HG02840 (cell line): Measurements from ENCODE around the gene GARS1.

ENCODE experiments used
- ATAC-seq: cut with Tn5 transposase; IDR thresholded peaks from one replicate; pipeline ENCODE4 v1.9.1; 2021; ENCODE audit warnings: mild to moderate bottlenecking, moderate library complexity, moderate number of reproducible peaks; ENCODE audit not compliant: unreplicated experiment, low FRiP score

The GARS1 gene

DNA sequence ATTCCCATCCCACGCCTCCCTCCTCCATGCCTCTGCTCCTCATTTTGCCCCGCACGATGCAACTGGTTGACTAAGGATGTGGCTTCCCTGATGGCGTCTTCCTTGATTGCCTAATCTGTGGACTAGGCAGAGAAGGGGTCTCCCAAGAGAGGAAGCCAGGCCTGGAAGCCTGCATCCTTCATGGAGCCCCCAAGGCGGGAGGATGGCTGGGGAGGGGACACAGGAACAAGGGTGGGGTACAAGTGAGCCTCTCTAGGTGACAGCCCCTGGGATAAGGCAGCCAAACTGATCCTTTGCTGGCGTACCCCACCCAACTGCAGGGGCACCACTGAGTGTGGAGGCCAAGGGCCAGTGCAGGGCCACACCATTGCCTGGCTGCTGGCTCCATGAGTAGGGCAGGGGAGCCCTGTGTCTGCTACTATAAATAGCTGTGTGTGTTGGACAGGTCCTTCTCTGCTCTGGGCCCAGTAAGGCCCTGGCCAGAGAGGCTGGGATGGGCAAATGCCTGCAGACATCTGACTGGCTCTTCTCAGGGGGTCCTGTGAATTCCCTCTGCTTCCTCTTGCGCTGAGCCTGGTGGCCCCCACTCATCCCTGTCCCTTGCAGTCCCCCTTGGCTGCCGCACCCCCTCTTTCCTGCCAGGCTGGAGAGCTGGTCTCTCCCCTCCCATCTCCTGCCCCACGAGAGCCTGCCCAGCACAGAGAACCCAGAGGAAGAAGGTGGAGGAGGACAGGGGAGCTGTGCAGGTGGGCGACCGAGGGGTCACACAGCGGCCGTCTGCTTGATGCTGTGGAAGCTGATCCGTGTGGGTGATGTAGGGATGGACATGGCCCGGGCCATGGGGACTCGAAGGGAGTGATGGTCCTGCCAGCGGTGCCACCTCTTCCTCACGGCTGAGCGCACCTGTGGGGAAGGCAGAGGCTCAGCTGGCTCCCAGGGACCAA lies 58.3 kb downstream of the GARS1 start:
- no peak for ATAC-seq

DNA sequence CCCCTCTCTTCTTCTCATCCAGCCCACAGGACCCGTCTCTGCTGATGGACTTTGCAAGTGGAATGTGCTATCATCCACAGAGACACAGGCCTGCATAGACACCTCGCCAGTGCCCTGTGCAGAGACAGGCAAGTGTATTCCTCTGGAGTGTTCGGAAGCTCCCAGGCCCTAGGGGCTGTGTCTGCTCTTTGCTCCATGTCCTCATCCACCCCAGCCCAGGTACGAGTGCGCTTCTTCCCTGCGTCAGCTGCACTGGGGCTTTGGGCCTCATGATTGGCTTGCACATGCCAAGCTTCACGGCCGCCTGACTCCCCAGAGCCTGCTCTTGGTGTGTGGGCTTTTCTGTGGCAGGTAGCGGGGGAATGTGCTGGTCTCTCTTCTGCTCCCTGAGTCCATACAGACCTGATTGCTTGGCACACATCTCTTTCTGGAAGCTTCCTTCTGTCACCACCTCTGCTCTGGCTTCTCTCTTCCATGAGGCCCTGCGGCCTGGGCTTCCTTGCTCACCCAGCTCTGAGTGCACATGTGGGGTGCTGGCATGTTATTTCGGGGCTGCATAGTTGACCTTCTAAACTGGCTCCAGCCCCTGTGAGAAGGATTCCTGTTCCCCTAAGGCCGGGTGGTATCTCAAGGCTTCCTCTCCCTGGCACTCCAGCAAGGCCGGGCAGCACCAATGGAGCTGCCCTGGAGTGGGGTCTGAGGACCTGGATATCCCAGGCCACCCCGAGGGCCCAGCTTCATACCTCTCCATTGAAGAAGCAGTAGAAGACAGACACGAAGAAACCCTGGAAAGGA lies 59.8 kb downstream of the GARS1 start:
- no peak for ATAC-seq

DNA sequence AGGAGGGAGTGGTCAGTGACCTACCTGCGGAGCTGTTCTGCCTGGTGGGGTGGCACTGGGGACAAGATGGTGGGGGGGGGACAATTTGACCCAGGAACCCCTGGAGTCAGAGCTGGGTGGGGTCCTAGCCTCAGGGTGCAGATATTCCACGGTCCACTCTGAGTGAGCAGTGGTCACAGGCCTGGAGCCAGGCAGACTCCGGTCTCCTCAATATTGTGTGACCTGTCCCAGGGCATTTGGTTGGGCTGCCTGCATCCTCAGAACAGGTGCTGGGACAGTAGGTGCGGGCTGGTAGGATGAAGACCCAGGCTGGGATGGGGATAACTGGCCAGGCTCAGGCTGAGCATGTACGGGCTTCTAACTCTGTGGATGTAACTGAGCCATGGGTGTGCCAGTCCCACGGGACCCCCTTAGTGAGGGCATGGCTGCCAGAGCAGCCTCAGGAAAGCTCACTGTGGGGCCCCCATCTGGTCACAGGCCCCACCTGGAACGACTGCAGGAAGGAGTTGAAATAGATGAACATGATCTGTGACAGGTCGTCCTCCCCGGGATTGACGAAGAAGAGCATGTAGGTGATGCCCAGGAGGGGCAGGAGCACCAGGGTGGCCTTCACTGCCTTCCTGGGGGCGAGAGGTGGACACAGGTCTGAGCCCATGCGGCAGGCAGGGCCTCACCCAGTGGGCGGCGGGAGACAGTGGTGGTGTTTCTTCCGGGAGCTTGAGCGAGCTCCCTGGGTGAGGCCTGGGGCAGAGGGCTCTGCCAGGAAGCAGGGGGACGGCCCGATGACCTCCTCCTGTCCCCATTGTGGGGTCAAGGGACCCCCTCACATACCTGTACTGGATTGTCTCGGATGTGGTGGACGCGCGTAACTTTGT lies 60.7 kb downstream of the GARS1 start:
- no peak for ATAC-seq

DNA sequence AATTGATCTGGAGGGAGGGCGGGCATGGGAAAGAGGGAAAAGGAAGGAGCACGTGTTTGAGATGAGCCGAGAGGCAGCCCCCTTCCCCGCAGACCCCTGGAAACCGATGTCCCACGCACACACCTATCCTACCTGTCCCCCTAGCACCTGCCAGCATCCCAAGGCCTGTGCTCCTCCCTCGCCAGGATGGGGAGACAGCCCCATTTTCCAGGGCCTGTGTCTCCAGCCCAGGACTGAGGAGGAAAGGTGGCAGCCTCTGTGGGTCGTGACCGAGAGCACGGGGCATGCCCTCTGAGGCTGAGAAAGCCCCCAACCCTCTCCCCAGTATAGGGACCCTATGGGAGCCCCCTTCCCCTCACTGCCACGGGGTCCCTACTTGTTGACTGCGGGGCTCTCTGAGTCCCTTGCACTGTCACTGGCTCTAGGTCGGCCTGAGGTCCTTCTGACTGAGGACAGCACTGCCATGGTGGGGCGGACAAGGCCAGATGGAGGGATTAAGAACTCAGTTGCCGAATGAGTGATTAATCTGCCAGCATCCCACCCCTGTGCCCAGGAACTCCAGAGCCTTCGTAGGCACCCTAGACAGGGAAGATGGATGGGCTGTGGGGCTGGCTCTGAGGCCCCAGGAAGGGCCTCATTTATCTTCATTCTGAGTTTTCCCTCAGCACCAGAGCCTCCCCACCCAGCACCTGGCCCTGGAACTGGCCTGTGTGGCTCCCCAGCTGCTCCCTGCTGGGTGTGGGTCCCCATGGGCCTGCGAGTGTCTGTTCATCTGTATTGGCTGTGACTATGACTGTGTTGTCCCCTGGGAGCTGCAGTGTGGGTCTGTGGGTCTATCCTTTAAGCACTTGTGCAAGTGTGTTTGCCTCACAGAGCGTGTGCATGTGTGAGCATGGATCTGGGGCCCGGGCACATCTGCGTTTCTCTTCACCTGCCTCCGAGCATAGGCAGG lies 61.6 kb downstream of the GARS1 start:
- no peak for ATAC-seq

DNA sequence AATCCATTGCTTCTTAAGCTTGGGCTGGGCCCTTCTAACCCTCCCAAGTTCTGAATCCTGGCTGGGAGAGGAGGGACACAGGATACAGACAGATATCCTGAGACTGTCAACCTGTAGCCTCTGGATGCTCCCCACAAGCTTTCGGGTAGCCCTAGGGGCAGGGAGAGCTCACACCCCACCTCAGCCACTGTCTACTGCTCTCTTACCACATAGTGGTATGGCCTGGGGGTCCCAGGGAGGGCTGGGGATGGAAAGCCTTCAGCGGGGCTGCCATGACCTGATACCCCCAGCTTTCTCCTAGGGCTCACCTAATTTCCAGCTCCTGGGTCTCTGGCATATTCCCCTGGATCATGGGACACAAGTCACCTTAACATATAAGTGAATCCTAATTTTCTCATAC lies 62.5 kb downstream of the GARS1 start:
- no peak for ATAC-seq

DNA sequence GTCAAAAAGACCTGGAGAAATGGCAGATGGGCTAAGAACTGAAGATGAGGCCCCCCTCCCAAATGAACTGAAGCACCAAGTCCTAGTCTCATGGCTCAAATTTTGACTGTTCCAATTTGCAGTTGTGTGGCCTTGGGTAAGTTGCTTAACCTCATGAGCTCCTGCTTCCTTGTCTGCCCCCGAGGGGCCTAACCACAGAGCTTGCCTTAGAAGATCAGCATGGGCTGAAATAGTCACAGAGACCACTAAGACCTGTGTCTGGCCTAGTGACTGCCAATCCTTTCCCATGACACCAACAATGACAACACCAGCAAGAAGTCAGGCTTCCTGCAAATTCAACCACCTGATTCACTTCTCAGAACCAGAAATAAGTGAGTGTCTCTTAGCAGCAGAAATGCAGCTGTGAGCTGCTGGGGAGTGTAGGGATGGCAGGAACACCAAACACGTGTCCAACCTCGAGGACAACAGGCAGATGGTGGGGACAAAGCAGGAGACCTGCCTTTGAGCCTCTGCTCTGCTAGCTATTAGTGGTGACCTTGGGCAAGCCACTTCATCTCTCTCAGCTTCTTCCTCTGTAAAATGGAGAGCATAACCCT lies 63.9 kb downstream of the GARS1 start:
- ATAC-seq, result no peak

DNA sequence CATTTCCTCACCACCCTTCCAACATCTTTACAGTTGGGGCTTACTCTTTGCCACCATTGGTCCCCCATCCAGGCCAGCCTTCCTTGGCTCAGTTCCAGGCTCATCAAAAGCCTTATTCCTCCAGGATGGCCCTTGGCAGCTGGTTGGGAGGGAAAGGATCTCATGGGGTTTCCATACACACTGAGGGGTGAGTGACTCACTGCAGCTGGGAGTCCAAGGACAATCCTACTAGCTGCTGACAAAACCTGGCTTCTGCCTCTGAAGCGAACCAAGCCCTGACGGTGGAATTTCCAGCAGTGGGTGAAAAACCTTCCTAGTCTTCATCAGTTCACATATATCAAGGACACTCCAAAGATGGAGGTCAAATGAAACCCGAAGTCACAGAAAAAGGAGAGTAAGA lies 64.6 kb downstream of the GARS1 start:
- no peak for ATAC-seq

DNA sequence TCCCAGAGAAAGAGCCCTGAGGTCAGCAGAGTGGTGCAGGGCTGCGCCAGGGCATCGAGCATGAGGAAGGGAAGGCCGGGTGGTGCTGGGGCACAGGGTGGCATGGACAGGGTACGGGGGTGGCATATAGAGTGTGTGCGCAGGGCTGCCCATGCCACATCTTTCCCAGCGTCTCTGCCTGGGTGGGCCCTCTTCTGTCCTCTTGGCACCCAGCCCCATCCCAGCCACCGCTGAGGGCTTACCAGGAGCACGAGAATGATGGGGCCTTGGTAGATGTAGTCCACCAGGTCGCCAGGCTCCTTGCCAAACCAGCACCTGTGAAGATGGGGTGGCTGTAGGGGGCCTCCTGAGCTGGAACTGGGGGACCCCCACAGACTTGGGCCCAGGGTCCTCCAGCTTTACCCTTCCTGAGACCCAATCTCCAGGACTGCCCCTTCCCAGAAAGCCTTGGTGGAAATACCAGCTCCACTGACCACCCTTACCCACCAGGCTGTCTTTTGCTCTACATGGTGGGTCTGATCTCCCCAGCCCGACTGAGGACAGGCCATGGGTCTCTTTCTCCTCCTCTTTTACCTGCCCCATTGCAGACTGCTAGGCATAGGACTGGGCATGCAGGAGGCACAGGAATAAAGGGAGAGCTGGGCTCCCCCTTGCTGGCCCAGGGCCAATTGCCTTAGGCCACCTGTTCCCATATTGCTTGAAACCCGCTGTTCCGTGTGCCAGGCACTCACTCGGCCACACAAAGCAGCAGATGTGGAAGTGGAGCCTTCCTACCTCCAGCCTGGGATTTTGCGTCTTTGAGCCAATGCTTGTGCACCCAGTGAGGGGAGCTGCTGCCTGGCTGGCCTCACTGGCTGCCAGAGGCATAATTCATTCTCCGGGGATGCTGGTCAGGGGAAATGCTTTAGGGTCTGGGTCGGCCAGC lies 65.9 kb downstream of the GARS1 start:
- no peak for ATAC-seq

DNA sequence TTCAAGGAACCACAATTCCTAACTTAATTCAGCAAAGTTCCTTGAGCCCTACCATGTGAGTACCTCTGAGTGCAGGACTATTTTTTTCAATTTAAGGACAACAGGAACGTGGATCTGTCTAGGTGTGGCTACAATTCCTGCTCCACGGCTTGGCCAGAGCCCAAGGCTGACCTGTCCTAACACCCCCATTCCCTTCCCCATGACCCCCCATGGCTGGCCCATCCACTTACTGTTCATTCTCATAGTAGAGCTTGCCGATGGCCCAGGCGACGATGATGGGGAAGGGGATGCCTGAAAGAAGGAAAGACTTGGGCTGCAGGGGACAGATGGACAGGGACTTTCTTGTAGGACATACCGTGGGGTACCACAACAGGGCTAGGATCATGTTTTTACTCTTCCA lies 67.2 kb downstream of the GARS1 start:
- ATAC-seq, result no peak

DNA sequence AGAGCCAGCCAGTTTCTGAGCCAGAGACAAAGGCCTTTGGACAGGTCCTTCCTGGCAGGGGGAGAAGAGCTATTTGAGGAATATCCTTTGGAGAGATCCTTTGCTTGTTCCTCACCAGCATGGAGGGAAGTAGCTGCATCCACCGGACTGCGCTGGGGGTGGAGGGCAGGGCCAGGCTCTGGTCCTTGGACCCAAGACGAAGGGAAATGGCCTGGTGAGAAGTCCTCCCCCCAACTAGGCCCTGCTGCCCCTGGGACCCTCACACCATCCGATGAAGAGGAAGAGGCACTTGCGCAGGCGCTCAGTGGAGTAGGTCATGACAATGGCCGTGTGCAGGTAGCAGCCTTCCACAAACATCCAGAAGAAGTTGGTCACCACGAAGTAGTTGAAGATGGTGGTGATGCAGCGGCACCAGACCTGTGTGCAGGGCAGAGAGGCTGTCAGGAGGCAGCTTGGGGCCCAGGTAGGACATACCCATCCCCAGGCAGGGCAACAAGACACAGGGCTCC lies 67.8 kb downstream of the GARS1 start:
- ATAC-seq, result no peak

DNA sequence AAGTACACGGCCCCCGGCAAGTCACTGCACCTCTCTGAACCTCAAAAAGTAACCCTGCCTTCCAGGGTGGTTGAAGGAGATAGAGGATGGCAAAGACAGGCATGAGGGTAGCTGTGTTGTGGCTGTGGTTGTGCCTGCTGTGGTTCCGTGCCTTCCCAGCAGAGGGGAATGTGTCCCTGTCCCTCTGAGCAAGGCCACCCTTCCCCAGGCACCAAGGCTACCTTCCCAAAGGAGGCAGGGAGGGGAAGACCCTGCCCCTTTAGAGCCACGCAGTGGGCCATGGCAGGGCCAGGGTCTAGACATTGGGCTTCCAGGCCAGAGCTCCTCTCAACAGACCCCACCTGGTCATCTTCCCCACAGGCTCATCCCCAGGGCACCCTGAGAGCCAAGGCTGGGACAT lies 68.7 kb downstream of the GARS1 start:
- ATAC-seq, result no peak

DNA sequence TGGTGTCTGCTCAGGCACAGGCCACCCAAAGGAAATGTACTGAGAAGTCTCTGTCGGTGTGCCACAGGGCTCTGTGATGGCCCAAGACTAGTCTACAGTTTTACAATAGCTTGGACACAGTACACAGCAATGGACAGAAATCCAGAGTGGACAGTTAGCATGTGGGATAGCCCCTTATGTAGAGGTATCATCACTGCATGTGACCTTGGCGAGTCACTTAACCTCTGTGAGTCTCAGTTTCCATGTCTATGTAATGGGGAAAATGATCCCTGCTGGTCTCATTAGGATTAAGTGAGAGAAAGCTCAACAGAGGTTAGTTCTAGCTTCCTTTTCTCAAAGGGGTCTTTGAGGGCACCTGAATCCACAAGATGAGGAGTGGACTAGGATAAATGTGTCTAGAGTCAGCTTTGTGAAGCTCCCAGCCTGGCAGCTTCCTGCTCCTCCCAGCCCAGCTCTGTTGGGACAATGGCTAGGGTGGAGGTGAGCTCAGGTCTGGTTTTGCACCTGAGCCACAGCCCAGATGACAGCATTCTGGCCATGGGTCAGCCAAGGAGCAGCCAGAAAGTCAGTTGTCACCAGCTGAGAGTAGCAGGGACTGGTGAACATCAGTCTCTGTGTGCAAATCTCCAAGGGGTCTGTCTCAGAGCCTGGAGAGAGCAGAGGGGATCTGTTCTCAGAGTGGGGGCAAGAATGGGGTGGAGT lies 69.7 kb downstream of the GARS1 start:
- ATAC-seq, result no peak

DNA sequence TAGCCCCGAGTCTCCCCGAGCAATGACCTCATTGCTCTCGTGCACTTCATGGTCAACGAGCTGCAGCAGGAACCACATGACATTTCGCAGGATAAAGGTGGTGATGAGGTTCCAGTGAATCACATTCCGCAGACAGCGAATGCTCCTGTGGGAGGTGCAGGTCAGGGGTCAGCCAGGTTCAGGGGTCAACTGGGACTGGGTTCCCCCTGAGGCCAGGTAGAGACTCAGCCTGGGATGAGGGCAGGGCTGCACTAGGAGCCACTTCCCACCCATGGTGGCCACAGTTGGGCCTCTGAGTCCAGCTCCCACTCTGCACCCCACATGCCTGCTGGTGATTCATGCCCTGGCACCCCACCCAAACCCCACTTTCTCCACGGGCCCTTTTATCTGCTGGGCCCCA lies 70.4 kb downstream of the GARS1 start:
- no peak for ATAC-seq

DNA sequence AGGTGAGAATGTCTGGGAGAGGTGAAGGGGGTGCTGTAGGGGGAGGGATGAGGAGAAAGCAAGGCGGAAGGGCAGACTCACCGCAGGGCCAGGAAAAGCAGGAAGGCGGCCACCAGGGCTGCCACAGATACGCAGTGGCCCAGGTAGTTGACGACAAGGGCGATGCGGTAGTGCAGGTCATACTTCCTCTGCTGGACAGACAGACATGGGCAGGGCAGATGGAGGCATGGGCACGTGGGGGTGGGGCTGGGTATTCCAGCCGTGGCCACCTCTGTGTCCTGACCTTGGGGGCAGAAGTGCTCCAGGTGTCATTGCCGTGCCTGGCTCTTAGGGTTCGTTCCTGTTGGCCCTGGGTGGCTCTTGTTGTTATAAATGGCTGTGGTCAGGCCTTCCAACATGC lies 70.8 kb downstream of the GARS1 start:
- no peak for ATAC-seq

DNA sequence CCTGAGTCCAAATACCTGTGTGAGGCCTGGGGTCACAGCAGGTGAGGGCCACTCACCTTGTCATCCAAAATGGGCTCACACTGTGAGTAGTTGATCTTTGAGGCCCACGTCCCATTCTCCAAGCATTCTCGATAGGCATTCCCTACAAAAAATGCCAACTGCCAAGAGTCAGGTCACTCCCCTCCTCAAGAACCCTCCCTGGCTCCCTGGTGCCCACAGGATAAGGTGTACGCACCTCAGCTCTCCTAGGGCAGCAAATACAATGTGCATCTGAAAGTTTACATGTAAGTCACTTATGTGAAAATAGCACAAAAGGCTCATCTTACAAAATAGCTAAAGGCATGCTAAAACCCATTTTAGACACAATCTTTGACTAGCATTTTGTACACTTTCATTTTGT lies 72.5 kb downstream of the GARS1 start:
- ATAC-seq, result no peak

DNA sequence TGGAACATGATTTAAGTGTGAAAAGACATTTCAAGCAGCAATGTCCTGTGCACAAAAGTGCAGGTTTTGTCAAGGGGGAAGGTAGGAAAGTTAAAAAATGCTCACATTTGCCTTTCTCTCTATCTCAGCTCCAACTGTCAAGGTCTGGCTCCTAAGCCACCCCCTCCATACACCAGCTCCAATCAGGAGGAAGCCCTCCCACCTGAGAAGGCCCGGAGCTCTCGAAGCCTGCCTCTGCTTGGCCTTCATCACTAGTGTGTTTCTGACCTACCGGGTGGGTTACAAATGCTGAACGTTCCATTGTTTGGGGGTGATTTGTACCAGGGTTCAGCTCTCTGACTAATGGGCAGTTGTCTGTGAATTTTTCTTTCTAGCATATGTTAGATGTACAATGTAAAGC lies 73.4 kb downstream of the GARS1 start:
- ATAC-seq, result no peak

DNA sequence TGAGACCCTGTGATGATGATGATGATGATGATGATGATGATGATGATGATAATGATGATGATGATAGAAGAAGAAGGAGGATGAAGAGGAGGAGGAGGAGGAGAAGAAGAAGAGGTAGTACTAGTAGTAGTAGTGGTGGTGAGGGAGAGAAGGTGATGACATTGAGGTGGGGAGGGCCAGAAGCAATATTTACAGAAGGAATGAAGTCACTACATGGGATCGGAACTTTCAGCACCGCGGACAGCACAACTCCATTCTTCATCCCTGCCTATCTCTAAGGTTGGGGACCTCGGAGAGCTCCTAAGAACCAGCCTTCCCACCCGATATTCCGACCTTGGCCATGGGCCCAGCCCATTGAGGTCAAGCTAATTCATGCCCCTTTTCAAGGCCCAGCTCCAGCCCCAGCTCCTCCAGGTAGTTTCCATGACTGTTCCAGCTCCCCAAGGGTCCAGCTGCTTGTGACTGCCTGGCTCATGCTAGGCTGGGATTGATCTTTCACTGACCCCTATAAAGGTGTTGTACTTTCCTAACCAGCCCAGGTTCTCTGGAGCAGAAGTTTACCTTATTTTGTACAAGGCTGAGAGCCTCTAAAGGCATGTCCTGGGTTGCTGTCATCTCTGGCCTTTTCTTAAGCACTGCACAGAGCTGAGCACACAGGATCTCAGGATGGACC lies 77.3 kb downstream of the GARS1 start:
- no peak for ATAC-seq
